HTERT RPE-1 (cell line): Measurements from ENCODE around the gene JUND.

ENCODE experiments used
- in situ Hi-C: fragments of 300-500 bp; cut with MboI; formaldehyde crosslinking; loops from 4 replicates; pipeline ENCODE4 v1.14.3; 2020; ENCODE audit warnings: low sequenced_read_pairs

Gene JUND

GRCh38 chr19:18271433-18271841 is 10.0 kb downstream of the JUND start:
- in situ Hi-C loops = no loop called here

DNA sequence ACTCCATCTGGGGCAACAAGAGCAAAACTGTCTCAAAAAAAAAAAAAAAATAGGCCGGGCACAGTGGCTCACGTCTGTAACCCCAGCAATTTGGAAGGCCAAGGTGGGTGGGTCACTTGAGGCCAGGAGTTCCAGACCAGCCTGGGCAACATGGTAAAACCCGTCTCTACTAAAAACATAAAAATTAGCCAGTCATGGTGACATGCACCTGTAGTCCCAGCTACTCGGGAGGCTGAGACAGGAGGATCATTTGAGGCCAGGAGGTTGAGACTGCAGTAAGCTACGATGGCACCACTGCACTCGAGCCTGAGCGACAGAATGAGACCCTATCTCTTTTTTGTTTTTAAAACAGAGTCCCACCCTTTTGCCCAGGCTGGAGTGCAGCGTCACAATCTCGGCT is 11.1 kb downstream of the JUND start:
- in situ Hi-C loops = no loop called here

GRCh38 chr19:18269070-18269723 is 12.2 kb downstream of the JUND start:
- in situ Hi-C loops = no loop called here

DNA sequence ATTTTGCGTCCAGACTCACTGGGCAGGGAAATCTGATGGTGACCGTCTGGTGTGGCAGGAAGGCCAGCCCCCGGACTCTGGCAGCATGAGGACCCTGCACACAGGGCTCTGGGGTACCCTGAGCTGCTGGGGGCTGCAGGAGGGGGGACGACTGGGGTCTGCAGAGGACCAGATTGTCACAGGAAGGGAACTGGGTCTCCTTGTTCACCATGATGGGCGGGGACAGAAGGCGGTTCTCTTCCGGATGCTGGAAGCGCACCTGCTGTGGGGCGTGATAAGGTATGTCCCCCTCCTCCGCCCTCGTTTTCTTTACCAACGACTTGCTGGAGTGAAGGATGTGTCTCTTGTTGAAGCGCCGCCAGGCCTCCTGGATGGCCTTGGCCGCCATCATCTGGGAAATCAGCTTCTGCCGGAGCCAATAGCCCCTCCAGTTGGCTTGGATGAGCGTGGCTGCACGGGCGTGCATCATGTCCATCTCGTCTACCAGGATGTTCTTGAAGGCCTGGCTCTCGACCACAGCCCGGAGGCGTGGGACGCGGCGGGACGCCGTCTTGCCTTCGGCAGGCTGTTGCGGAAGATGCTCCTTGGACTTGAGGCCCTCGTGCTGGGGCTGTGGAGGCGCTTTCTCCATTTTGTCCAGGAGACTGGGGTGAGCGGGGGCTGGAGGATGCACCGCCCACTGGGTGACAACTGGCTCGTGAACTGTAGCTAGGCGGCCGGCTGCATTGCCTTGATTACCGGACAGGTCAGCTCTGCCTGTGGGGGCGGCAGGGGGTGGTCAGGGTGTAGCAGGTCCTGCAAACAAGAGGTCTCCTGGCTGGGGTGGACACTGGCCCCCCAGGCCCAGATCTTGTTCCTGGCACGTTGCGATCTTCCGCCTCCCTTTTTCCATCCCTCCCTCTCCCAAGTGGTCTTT is 14.4 kb downstream of the JUND start:
- in situ Hi-C loops = no loop called here

DNA sequence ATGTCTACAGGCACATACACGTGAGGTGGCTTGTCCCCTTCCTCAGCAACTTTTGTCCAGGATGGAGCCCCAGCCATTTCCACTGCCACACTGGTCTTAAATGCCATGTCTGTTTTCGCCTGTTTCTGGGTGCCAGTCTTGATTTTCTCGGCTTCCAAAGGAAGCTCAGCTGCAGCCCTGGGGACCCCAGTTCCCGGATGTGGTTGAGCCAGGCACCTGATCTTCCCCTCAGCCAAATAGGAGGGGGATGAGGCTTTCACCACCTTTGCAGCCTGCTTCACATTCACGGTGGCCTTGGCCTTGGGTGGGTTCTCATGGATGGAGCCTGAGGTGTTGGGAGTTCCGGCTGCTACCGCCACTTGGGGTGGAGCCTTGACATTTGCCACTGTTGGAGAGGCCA is 15.8 kb downstream of the JUND start:
- in situ Hi-C loops = no loop called here

- in situ Hi-C loops = no loop called here
These were observed 16.4 kb downstream of the JUND start for GRCh38 chr19:18264971-18265540.

GRCh38 chr19:18264137-18264854 is 17.1 kb downstream of the JUND start:
- in situ Hi-C loops = no loop called here

GRCh38 chr19:18263324-18264136 is 17.9 kb downstream of the JUND start:
- in situ Hi-C loops = no loop called here

DNA sequence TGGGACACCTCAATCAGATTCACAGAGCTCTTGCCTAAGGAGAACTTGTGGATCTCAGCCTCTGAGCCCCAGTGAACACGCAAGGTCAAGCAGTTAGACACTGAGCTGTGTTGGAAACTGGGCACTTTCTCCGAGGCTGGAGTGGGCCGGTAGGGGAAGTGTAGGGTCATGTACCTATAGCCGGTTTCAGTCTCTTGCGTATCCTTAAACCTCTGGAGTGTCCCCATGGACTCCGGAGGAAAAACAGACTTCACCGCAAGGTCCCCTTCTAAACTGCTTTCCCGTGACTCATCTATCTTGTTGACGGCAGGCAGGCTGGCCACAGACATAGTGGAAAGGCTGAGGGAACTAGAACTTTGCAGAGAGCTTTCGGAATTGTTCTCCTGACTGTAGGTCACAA is 18.5 kb downstream of the JUND start:
- in situ Hi-C loops = no loop called here

GRCh38 chr19:18262144-18262543 is 19.3 kb downstream of the JUND start:
- in situ Hi-C loops = no loop called here

- in situ Hi-C loops = no loop called here
These were observed 19.9 kb downstream of the JUND start for GRCh38 chr19:18261474-18261873.

DNA sequence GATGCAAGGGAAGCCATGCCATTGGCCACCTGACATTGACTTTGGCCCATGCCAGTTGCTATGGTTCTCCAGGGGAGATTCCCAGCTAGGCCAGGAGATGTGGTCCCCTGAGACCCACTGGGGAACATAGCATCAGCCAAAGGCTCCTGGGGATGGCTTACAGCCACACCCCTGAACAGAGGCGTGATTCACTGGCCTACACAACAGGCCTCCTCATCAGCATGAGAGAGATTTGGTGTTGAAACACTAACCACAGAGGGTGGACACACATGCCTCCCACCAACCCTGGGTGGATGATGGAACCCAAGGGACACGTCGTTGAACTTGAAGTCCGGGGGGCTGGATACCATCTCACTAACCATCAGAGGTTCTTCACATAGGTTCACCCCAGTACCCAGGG is 21.5 kb downstream of the JUND start:
- in situ Hi-C loops = no loop called here

GRCh38 chr19:18257503-18258470 is 23.6 kb downstream of the JUND start:
- in situ Hi-C loops = no loop called here

DNA sequence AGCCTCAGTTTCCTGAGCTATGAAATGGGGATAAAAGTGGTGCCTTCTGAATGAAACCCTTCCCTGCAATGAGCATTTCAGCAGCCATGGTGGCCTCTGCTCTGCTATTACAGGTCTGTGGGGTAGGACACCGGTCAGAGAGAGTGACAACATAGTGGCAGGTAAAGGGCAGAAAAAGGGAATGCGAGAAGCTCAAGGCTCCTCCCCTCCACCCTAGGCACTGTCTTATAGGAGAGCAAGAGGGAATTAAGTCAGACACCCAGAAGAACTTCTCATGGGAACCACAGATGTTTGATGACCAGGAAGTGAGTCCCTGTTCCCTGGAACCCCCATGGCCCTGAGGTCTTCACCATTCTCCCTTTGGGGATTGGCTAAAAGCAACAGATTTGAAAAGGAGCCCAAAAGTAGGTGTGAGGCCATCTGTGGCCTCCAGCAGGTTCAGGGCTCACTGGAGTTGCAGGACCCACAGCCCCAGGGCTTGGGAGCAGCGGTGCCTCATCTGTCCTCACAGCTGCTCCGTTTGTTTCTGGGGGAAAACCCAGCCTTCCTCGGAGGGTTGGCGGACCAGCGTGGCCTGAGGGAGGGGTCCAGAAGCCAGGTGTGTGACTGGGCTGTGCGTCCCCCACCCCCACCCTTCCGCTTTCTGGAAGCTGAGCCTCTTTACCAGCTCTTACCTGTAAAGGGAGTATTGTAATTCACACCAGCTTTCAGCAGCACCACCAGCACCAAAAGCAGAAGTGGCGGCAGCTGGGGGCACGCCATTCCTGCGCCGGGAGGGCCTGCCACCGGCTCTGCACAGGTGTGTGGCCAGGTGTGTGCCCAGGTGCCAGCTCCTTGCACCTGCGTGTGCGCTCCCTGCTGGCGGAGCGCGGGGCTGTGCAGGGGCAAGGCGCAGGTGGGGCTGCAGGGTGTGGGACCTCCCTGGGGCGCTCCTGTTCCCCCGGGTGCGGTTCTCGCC is 26.6 kb downstream of the JUND start:
- in situ Hi-C loops = no loop called here

GRCh38 chr19:18253716-18254115 is 27.7 kb downstream of the JUND start:
- in situ Hi-C loops = no loop called here

- in situ Hi-C loops = no loop called here
These were observed 28.3 kb downstream of the JUND start for GRCh38 chr19:18253130-18253529.

GRCh38 chr19:18252370-18252717 is 29.1 kb downstream of the JUND start:
- in situ Hi-C loops = no loop called here
